ENCODE results near the gene ARFIP2. TPM values are rescaled to one million over a fixed set of nuclear protein-coding genes. Genes with fewer than 3 reads are reported as not detected.
A peak's percentile ranks its signal among the peaks of the same experiment; 100 is the strongest.

ARFIP2 gene
- total RNA-seq, 1 donor from 2014 or later: 72.7 TPM

- Histone ChIP-seq H3K27me3 (ENCODE audit: control insufficient read depth, insufficient read depth, low read length) (no peaks in the 10 kb centered on the region), H3K4me3 (ENCODE audit: low read depth, low read length) (no peak overlapping the region), H3K36me3 (ENCODE audit: control insufficient read depth, insufficient read depth, low read length) (no peaks in the 10 kb centered on the region)
- DNase-seq (ENCODE audit: low read depth) (peak; percentile 59), FAIRE-seq (no peak)
- peak; percentile 85 for TF ChIP-seq CTCF (IDR thresholded peaks at IDR 0.05; ENCODE audit: insufficient read depth, low read length, severe bottlenecking)
Observed at GRCh38 chr11:6438979-6439571, 42.1 kb downstream of the ARFIP2 start.

DNA sequence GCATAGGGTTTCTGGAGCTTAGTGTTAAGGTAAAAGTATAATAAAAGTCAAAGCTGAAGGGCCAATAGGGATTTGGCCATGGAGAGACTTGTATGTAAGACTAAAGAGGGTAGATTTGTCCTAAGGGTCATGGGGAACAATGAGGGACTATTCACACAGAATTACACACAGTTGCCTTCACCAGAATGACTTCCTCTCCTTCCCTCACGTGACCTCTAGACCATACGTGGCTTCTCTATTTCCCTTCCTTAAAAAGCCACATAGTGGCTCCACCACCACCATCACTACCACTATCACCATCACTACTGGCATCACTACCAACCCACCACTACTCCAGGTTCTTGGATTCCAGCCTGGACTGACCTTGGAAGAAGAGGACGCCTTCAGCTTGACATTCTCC, 43.1 kb downstream of the ARFIP2 start:
- DNase-seq (ENCODE audit: low read depth): no peak
- no peaks in the 10 kb centered on the region for H3K27me3 ChIP-seq (ENCODE audit: control insufficient read depth, insufficient read depth, low read length)
- no peak for FAIRE-seq
- no peaks in the 10 kb centered on the region for H3K36me3 ChIP-seq (ENCODE audit: control insufficient read depth, insufficient read depth, low read length)
- no peak overlapping the region for H3K4me3 ChIP-seq (ENCODE audit: low read depth, low read length)
- no peak for TF ChIP-seq CTCF (IDR thresholded peaks at IDR 0.05; ENCODE audit: insufficient read depth, low read length, severe bottlenecking)

DNA sequence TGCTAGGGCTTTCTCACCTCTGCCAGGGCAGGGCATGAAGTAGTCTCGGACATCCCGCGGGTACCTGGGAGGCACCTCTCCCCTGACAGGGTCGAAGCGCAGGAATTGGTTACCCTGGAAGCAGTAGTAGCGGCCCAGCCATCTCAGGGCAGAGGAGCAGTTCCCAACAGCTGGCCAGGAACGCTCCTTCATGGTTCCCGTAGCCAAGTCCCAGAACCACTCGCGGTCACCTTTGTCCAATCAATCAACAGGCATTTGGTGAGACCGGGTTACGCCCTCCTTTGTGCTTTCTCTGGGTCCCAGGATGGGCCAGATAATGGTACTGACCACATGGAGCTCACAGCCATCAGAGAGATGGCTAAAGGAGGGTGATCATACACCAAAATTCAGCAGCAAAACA, 43.7 kb downstream of the ARFIP2 start:
- TF ChIP-seq CTCF (IDR thresholded peaks at IDR 0.05; ENCODE audit: insufficient read depth, low read length, severe bottlenecking): no peak
- Histone ChIP-seq H3K4me3 (ENCODE audit: low read depth, low read length) (no peak overlapping the region), H3K27me3 (ENCODE audit: control insufficient read depth, insufficient read depth, low read length) (no peaks in the 10 kb centered on the region), H3K36me3 (ENCODE audit: control insufficient read depth, insufficient read depth, low read length) (no peaks in the 10 kb centered on the region)
- FAIRE-seq (no peak), DNase-seq (ENCODE audit: low read depth) (no peak)

DNA sequence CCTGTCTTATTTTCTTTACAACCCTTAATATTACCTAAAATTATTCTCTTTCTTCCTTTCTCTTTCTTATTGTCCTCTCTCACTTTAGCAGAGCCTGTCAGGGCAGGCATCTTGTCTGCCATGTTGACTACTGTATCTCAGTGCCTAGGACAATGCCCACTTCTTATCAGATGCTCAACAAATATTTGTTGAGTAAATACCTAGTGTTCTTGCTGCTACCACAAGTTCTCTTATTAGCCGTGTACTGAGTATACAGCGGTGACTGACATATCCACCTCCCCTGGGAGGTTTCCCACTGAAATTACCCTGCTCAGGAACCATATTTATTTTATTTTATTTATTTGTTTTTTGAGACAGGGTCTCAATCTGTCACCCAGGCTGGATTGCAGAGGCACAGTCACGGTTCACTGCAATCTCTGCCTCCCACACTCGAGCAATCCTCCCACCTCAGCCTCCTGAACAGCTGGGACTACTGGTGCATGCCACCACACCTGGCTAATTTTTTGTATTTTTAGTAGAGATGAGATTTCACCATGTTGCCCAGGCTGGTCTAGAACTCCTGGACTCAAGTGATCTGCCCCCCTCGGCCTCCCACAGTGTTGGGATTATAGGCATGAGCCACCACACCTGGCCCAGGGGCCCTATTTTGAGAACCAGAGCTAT, 47.0 kb downstream of the ARFIP2 start:
- TF ChIP-seq CTCF (IDR thresholded peaks at IDR 0.05; ENCODE audit: insufficient read depth, low read length, severe bottlenecking): no peak
- H3K27me3 ChIP-seq (ENCODE audit: control insufficient read depth, insufficient read depth, low read length): peaks cover 2% of the 10 kb centered on the region
- H3K36me3 ChIP-seq (ENCODE audit: control insufficient read depth, insufficient read depth, low read length): no peaks in the 10 kb centered on the region
- no peak overlapping the region for H3K4me3 ChIP-seq (ENCODE audit: low read depth, low read length)
- DNase-seq (ENCODE audit: low read depth): no peak
- no peak for FAIRE-seq

DNA sequence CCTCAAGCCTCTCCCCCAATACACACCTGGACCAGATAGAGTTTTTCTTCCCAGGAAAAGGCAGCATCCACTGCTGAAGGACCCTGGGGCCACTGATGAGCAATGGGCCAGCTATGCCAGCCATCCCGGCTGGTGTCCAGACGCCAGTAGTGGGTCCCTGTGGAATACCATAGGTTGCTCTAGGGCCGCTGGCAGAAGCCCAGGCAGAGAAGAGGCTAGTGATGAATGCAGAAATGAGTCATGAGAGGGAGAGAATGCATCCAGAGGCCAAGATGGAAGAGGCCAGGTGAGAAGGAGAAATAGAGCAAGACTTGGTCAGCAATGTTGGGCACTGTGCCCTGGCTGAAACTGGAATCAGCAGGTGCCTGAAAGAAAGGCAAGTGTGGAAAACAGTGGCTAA, 49.3 kb downstream of the ARFIP2 start:
- peaks cover 2% of the 10 kb centered on the region for H3K27me3 ChIP-seq (ENCODE audit: control insufficient read depth, insufficient read depth, low read length)
- DNase-seq (ENCODE audit: low read depth): peak; percentile 69
- no peak overlapping the region for H3K4me3 ChIP-seq (ENCODE audit: low read depth, low read length)
- peak; percentile 43 for FAIRE-seq
- no peak for TF ChIP-seq CTCF (IDR thresholded peaks at IDR 0.05; ENCODE audit: insufficient read depth, low read length, severe bottlenecking)
- no peaks in the 10 kb centered on the region for H3K36me3 ChIP-seq (ENCODE audit: control insufficient read depth, insufficient read depth, low read length)

GRCh38 chr11:6427516-6427915, 53.6 kb downstream of the ARFIP2 start:
- FAIRE-seq: no peak
- H3K36me3 ChIP-seq (ENCODE audit: control insufficient read depth, insufficient read depth, low read length): no peaks in the 10 kb centered on the region

More at GRCh38 chr11:6427516-6427915, 53.6 kb downstream of the ARFIP2 start:
- no peak overlapping the region for H3K4me3 ChIP-seq (ENCODE audit: low read depth, low read length)
- no peak for DNase-seq (ENCODE audit: low read depth)
- TF ChIP-seq CTCF (IDR thresholded peaks at IDR 0.05; ENCODE audit: insufficient read depth, low read length, severe bottlenecking): no peak
- peaks cover 4% of the 10 kb centered on the region for H3K27me3 ChIP-seq (ENCODE audit: control insufficient read depth, insufficient read depth, low read length)

Measured in bronchial epithelial cell (primary cell).